Activated CD4-positive, alpha-beta memory T cell treated with anti-CD3 and anti-CD28 coated beads for 36 hours (primary cell): ENCODE results near the gene GGA1. TPM values are rescaled to one million over a fixed set of nuclear protein-coding genes. Genes with fewer than 3 reads are reported as not detected.

Source experiments
- CTCF ChIA-PET: fragments of 350-600 bp; sonication (Branson Sonifier 250); formaldehyde crosslinking; loops from one replicate; lab custom pipeline; 2021; ENCODE audit warnings: antibody characterized with exemption, inconsistent platforms; lab: Charles Lee
- POLR2A ChIA-PET: fragments of 350-600 bp; sonication (Branson Sonifier 250); formaldehyde crosslinking; loops from one replicate; lab custom pipeline; 2021; ENCODE audit warnings: antibody characterized with exemption; lab: Charles Lee
- DNase-seq: peaks from one replicate; pipeline ENCODE4 v3.0.0-alpha.2; 2020
- H3K27ac Mint-ChIP-seq: one replicate; pipeline ENCODE4 v1.8.0; 2021; ENCODE audit warnings: mixed read lengths
- H3K27me3 Mint-ChIP-seq: one replicate; pipeline ENCODE4 v1.8.0; 2021; ENCODE audit warnings: mixed read lengths
- H3K36me3 Mint-ChIP-seq: one replicate; pipeline ENCODE4 v1.8.0; 2021; ENCODE audit warnings: mixed read lengths
- H3K4me1 Mint-ChIP-seq: one replicate; pipeline ENCODE4 v1.8.0; 2021; ENCODE audit warnings: low read depth, mixed read lengths
- H3K4me3 Mint-ChIP-seq: one replicate; pipeline ENCODE4 v1.8.0; 2021; ENCODE audit warnings: mild to moderate bottlenecking, mixed read lengths
- H3K9me3 Mint-ChIP-seq: one replicate; pipeline ENCODE4 v1.8.0; 2021; ENCODE audit warnings: mixed read lengths
- intact Hi-C: fragments of 100-400 bp; cut with micrococcal nuclease; formaldehyde crosslinking; loops from one replicate; pipeline ENCODE4 v1.15.1; 2023
- total RNA-seq, 2 experiments: library from RNA; stranded (reverse); gene quantifications; one replicate each; pipeline ENCODE4 v1.2.3, GENCODE V29; 2021

The GGA1 gene
- total RNA-seq, 2 experiments from 2014 or later: 59.0 to 61.1 TPM

DNA sequence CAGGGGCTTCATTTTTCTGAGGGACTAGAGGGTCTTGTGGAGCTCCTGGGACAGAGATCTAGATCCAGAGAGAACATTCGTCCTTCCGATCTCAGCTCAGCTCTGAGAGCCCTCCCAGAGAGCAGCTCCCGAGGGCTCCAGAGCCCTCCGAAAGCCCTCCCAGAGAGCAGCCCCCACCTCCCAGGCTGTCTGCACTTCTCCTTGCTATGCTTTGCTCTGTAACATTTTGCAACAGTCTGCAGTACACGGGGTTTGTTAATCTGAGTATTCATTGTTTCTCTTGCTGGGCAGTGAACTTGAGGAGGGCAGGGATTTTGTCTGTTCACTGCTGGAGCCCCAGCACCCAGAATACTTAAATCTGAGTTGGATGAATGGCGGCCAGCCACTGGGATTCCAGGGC lies 2.6 kb downstream of the GGA1 start:
- DNase-seq: no peak
- ChIA-PET POLR2A (no interaction called here), CTCF (interaction anchor here (8.4 kb wide), 1 partner anchor 31 kb away, joined by 85 read pairs; the partner anchor contains the start of gene SH3BP1)
- no peaks in the 10 kb centered on the region for H3K36me3 Mint-ChIP-seq
- H3K27ac Mint-ChIP-seq: no peak overlapping the region
- peaks cover 34% of the 10 kb centered on the region for H3K4me1 Mint-ChIP-seq
- intact Hi-C loops: no loop called here
- no peaks in the 10 kb centered on the region for H3K9me3 Mint-ChIP-seq
- H3K4me3 Mint-ChIP-seq: no peak overlapping the region
- no peaks in the 10 kb centered on the region for H3K27me3 Mint-ChIP-seq

DNA sequence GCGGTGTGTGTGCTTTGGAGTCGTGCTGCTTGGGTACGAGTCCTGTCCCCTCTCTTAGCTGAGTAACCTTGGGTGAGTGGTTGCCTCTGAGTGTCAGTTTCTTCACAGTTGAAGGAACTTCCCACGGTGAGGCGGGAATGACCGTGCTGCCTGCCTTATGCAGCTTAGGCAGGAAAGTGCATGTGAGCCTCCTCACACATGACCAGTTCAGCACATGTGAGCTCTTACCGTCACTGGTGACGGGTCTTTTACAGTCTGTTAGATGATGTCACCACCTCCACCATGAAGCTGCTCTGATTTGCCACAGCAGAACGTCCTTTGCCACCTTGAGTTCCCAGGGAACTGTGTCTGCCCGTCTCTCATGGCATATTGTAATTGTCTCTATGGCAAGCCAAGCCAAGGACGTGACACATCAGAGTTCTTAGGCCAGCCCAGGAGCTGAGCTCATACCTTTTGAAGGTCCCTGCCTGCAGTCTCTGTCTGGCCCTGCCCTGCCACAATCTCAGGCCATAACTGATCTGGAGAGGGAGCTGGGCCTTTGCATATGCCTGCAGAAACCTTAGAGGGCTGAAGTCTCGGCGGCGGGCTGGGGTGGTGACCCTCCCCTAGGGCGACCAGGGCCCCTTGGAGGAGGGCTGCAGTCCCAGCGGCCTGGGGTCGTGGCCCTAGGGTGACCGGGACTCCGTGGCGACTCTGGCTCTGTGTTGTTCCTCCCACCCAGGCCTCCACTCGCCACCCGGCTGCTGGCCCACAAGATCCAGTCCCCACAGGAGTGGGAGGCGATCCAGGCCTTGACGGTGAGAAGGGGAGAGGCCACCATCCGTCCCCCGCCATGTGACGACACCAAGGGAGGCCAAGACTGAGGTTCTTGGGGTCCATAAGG lies 7.8 kb downstream of the GGA1 start:
- Mint-ChIP-seq H3K9me3 (no peaks in the 10 kb centered on the region), H3K4me1 (peaks cover 2% of the 10 kb centered on the region), H3K4me3 (no peak overlapping the region), H3K27ac (no peak overlapping the region), H3K27me3 (no peaks in the 10 kb centered on the region), H3K36me3 (peaks cover 7% of the 10 kb centered on the region)
- ChIA-PET CTCF (interaction anchor here (1.0 to 7.6 kb wide), 5 partner anchors 10 to 65 kb away, joined by 3 to 57 read pairs (median 4); no protein-coding TSS in a partner anchor), POLR2A (interaction anchor here (0.9 kb wide), 1 partner anchor 11 kb away, joined by 3 read pairs; no protein-coding TSS in a partner anchor)
- intact Hi-C loops: no loop called here
- no peak for DNase-seq

DNA sequence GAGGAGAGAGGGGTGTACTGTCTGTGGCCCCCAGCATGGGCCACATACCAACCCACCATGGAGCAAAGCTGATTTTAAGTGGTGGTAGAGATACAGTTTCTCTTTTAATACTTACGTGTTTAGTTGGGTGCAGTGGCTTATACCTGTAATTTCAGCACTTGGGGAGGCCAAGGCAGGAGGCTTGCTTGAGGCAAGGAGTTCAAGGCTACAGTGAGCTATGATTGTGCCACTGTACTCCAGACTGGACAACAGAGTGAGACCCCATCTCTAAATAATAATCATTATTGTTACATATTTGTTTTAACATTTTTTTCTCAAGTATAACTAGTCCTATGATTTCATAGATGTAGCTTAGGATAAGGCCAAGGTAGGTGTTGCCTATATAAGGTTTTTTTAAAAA lies 8.8 kb downstream of the GGA1 start:
- POLR2A ChIA-PET: interaction anchor here (0.9 to 1.2 kb wide), 2 partner anchors 19 to 63 kb away, joined by 3 to 4 read pairs; no protein-coding TSS in a partner anchor
- Mint-ChIP-seq H3K4me1 (peaks cover 2% of the 10 kb centered on the region), H3K27me3 (no peaks in the 10 kb centered on the region), H3K9me3 (no peaks in the 10 kb centered on the region), H3K27ac (no peak overlapping the region), H3K4me3 (no peak overlapping the region), H3K36me3 (peaks cover 7% of the 10 kb centered on the region)
- CTCF ChIA-PET: interaction anchor here (1.0 to 7.6 kb wide), 4 partner anchors 11 to 64 kb away, joined by 3 to 57 read pairs (median 4); no protein-coding TSS in a partner anchor
- intact Hi-C loops: no loop called here
- DNase-seq: no peak

GRCh38 chr22:37618072-37618656 lies 9.5 kb downstream of the GGA1 start:
- peaks cover 7% of the 10 kb centered on the region for H3K36me3 Mint-ChIP-seq
- POLR2A ChIA-PET: interaction anchor here (0.9 to 1.2 kb wide), 2 partner anchors 19 to 63 kb away, joined by 3 to 4 read pairs; no protein-coding TSS in a partner anchor
- intact Hi-C loops: no loop called here
- H3K27ac Mint-ChIP-seq: no peak overlapping the region
- CTCF ChIA-PET: interaction anchor here (1.0 to 7.6 kb wide), 2 partner anchors 25 to 64 kb away, joined by 4 to 57 read pairs; no protein-coding TSS in a partner anchor
- no peaks in the 10 kb centered on the region for H3K9me3 Mint-ChIP-seq
- H3K4me1 Mint-ChIP-seq: peaks cover 3% of the 10 kb centered on the region
- H3K4me3 Mint-ChIP-seq: no peak overlapping the region
- no peaks in the 10 kb centered on the region for H3K27me3 Mint-ChIP-seq
- no peak for DNase-seq

GRCh38 chr22:37618674-37619073 lies 10.0 kb downstream of the GGA1 start:
- POLR2A ChIA-PET: interaction anchor here (1.2 kb wide), 1 partner anchor 18 kb away, joined by 3 read pairs; no protein-coding TSS in a partner anchor

DNA sequence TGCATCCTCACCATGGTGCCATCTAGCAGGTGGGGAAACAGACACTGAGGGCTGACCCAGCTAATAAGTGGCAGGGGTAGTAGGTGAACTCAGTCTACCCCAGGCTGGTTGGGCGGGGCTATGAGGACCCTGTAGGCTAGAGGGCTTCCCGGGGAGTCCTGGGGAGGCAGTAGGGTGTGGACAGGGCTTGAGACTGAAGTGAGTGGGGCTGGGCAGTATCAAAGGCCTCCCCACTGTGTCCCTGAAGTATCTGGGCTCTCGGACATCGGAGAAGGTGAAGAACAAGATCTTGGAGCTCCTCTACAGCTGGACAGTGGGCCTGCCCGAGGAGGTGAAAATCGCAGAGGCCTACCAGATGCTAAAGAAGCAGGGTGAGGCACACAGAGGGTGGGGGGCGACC lies 11.4 kb downstream of the GGA1 start:
- no peak for DNase-seq
- H3K36me3 Mint-ChIP-seq: peaks cover 12% of the 10 kb centered on the region
- H3K9me3 Mint-ChIP-seq: no peaks in the 10 kb centered on the region
- intact Hi-C loops: no loop called here
- H3K27ac Mint-ChIP-seq: no peak overlapping the region
- peaks cover 12% of the 10 kb centered on the region for H3K4me1 Mint-ChIP-seq
- H3K4me3 Mint-ChIP-seq: no peak overlapping the region
- CTCF ChIA-PET: interaction anchor here (0.8 to 7.6 kb wide), 6 partner anchors 9 to 61 kb away, joined by 3 to 57 read pairs (median 3); partner anchors contain the start of gene PDXP
- POLR2A ChIA-PET: interaction anchor here (0.6 kb wide), 1 partner anchor 190 kb away, joined by 4 read pairs; no protein-coding TSS in a partner anchor
- no peaks in the 10 kb centered on the region for H3K27me3 Mint-ChIP-seq

More at GRCh38 chr22:37618674-37619073, 10.0 kb downstream of the GGA1 start:
- Mint-ChIP-seq H3K27ac (no peak overlapping the region), H3K27me3 (no peaks in the 10 kb centered on the region), H3K36me3 (peaks cover 8% of the 10 kb centered on the region), H3K4me3 (no peak overlapping the region), H3K4me1 (peaks cover 5% of the 10 kb centered on the region), H3K9me3 (no peaks in the 10 kb centered on the region)
- no peak for DNase-seq
- intact Hi-C loops: no loop called here
- CTCF ChIA-PET: interaction anchor here (1.0 to 7.6 kb wide), 2 partner anchors 25 to 63 kb away, joined by 4 to 57 read pairs; no protein-coding TSS in a partner anchor

DNA sequence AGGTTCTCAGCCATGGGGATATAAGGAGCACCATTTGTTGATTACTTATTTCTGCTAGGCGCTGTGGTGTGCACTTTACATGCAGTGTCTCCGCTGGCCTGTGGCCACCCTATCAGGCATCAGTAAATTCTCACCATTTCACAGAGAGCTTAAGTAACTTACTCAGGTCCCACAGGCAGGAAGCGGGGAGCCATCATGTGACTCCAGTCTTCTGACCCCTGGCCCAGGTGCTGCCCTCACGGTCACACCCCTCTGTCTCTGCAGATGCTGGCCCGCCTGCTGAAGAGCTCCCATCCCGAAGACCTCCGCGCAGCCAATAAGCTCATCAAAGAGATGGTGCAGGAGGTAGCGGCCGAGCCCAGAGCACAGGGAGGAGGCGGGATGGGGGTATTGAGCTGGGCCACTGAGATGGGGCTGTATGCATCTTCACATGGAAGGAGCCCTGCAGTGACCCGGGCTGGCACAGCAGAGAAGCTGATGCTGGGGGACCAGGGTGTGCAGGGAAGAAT lies 12.8 kb downstream of the GGA1 start:
- no peak overlapping the region for H3K4me3 Mint-ChIP-seq
- POLR2A ChIA-PET: interaction anchor here (0.8 kb wide), 1 partner anchor 13 kb away, joined by 3 read pairs; no protein-coding TSS in a partner anchor

DNA sequence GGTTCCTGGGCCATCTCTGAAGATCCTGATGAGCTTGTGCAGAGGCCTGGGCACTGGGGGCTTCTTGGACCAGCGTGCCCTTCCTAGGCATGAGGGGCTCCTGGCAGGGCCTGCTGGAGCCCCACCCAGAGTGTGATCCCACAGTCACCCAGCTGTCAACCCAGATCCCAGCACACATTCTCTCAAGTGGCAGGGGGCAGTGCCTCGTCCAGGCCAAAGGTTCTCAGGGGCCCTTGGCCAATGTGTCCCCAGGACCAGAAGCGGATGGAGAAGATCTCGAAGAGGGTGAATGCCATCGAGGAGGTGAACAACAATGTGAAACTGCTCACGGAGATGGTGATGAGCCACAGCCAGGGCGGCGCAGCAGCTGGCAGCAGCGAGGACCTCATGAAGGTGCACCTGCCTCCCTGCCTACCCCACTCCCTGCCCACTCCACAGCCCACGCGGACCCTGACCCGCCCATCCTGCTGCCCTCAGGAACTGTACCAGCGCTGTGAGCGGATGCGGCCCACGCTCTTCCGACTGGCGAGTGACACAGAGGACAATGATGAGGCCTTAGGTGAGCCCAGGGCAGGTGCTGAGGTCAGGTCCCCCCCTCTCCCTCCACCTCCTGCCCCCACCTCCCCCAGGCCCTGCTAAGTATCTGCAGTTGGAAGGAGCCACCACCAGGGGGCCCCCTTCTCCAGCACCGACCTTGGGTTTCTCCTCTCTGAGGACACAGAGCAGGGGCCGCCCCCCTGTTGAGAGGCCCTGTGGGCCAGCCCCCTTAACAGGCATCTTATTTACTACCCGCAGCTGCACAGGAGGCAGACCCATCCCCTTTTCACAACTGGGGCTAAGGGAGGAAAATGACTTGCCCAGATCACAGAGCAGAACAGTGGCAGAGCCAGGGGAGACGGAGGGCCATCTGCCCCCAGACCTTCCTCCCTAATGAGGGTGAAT lies 14.7 kb downstream of the GGA1 start:
- Mint-ChIP-seq H3K9me3 (no peaks in the 10 kb centered on the region), H3K4me3 (no peak overlapping the region), H3K36me3 (peaks cover 14% of the 10 kb centered on the region), H3K27ac (peak overlapping the region; percentile 87), H3K4me1 (peaks cover 43% of the 10 kb centered on the region), H3K27me3 (no peaks in the 10 kb centered on the region)
- ChIA-PET CTCF (interaction anchor here (0.6 to 7.6 kb wide), 13 partner anchors 8 to 84 kb away, joined by 3 to 57 read pairs (median 3); partner anchors contain the start of genes GGA1 and LGALS1), POLR2A (no interaction called here)
- DNase-seq: peak; percentile 87
- intact Hi-C loops: loop anchor here (1.0 kb wide), 2 partner anchors 10 to 58 kb away; no protein-coding TSS in a partner anchor

More for the DNA sequence above, 12.8 kb downstream of the GGA1 start:
- peaks cover 24% of the 10 kb centered on the region for H3K4me1 Mint-ChIP-seq
- no peak for DNase-seq
- H3K36me3 Mint-ChIP-seq: peaks cover 18% of the 10 kb centered on the region
- no peak overlapping the region for H3K27ac Mint-ChIP-seq
- no peaks in the 10 kb centered on the region for H3K9me3 Mint-ChIP-seq
- CTCF ChIA-PET: interaction anchor here (1.0 to 7.6 kb wide), 6 partner anchors 10 to 60 kb away, joined by 3 to 57 read pairs (median 6); partner anchors contain the start of genes GGA1 and PDXP
- intact Hi-C loops: no loop called here
- H3K27me3 Mint-ChIP-seq: no peaks in the 10 kb centered on the region

DNA sequence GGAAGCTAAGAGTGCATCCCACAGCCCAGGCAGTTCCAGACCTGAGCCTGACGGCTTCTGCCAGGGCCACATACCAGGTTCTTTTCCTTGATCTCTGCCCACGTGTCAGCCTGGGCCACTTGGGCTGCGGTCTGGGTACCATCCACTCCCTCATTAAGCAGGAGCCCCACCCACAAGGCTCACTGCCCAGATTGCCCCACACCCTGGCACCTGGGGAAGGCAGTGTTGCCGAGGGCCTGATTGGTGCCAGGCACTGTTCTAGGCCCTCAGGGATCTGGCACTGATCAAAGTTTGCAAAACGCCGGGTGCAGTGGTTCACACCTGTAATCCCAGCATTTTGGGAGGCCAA lies 15.4 kb downstream of the GGA1 start:
- peaks cover 14% of the 10 kb centered on the region for H3K36me3 Mint-ChIP-seq
- DNase-seq: no peak
- H3K27me3 Mint-ChIP-seq: no peaks in the 10 kb centered on the region
- no peaks in the 10 kb centered on the region for H3K9me3 Mint-ChIP-seq
- H3K27ac Mint-ChIP-seq: peak overlapping the region; percentile 87
- ChIA-PET POLR2A (no interaction called here), CTCF (interaction anchor here (0.6 to 7.6 kb wide), 9 partner anchors 10 to 85 kb away, joined by 3 to 57 read pairs (median 6); partner anchors contain the start of gene GGA1)
- intact Hi-C loops: no loop called here
- H3K4me3 Mint-ChIP-seq: no peak overlapping the region
- peaks cover 49% of the 10 kb centered on the region for H3K4me1 Mint-ChIP-seq

DNA sequence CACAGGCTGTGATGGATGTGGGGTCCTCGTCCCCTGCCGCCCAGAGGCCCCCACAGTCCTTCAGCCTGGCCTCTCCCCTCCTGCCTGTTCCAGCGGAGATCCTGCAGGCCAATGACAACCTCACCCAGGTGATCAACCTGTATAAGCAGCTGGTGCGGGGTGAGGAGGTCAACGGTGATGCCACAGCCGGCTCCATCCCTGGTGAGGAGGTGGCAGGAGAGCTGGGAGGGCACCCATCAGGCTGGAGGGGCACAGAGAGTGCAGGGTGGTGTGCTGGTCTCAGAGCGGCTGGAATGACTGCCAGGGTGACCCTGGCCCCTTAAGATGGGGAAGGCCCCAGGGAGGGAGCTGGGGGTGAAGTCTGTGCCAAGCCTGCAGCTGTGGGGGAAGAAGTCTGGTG lies 16.2 kb downstream of the GGA1 start:
- peak overlapping the region; percentile 49 for H3K27ac Mint-ChIP-seq
- DNase-seq: no peak
- no peaks in the 10 kb centered on the region for H3K27me3 Mint-ChIP-seq
- H3K4me3 Mint-ChIP-seq: no peak overlapping the region
- CTCF ChIA-PET: interaction anchor here (0.6 to 7.4 kb wide), 9 partner anchors 9 to 59 kb away, joined by 3 to 81 read pairs (median 6); no protein-coding TSS in a partner anchor
- H3K36me3 Mint-ChIP-seq: peaks cover 11% of the 10 kb centered on the region
- no peaks in the 10 kb centered on the region for H3K9me3 Mint-ChIP-seq
- POLR2A ChIA-PET: interaction anchor here (1.3 kb wide), 1 partner anchor 16 kb away, joined by 4 read pairs; no protein-coding TSS in a partner anchor
- H3K4me1 Mint-ChIP-seq: peaks cover 52% of the 10 kb centered on the region
- intact Hi-C loops: no loop called here
